BLaER1 (cell line): ENCODE results near the gene SPAAR.
A peak's percentile ranks its signal among the peaks of the same experiment; 100 is the strongest.

Source experiments
- H3K27ac ChIP-seq: shearing (Covaris generic); formaldehyde crosslinking; 2 replicates; pipeline ENCODE4 v1.8.1; 2022
- H3K27me3 ChIP-seq: shearing (Covaris generic); formaldehyde crosslinking; 2 replicates; pipeline ENCODE4 v1.8.1; 2022
- H3K36me3 ChIP-seq: shearing (Covaris generic); formaldehyde crosslinking; 2 replicates; pipeline ENCODE4 v1.8.1; 2022
- H3K4me1 ChIP-seq: shearing (Covaris generic); formaldehyde crosslinking; 2 replicates; pipeline ENCODE4 v1.8.1; 2022
- H3K4me2 ChIP-seq: shearing (Covaris generic); formaldehyde crosslinking; 2 replicates; pipeline ENCODE4 v1.8.1; 2022
- H3K4me3 ChIP-seq: shearing (Covaris generic); formaldehyde crosslinking; 2 replicates; pipeline ENCODE4 v1.8.1; 2022
- H3K9ac ChIP-seq: shearing (Covaris generic); formaldehyde crosslinking; 2 replicates; pipeline ENCODE4 v1.8.1; 2022
- H3K9me3 ChIP-seq: shearing (Covaris generic); formaldehyde crosslinking; 2 replicates; pipeline ENCODE4 v1.8.1; 2022
- H4K20me1 ChIP-seq: shearing (Covaris generic); formaldehyde crosslinking; 2 replicates; pipeline ENCODE4 v1.8.1; 2022
- Cebpa-rat ChIP-seq: shearing (Covaris generic); IDR thresholded peaks from 2 replicates; pipeline ENCODE4 v1.8.1; 2022

SPAAR gene

DNA sequence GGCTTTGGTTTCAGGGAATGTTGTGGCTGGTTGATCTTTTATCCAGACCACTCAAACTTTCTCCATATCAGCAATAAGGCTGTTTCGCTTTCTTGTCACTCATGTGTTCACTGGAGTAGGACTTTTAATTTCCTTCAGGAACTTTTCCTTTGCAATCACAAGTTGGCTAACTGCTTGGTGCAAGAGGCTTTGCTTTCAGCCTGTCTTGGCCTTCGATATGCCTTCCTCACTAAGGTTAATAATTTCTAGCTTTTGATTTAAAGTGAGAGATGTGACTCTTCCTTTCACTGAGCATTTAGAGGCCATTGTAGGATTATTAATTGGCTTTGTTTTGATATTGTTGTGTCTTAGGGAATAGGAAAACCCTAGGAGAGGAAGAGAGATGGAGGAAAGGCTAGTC, 10.3 kb upstream of the SPAAR start:
- TF ChIP-seq Cebpa-rat, result no peak
- Histone ChIP-seq H3K4me1 (peaks cover 6% of the 10 kb centered on the region; the same call in 1 of the 2 replicates), H3K9ac (no peak overlapping the region), H3K4me3 (no peak overlapping the region), H4K20me1 (no peaks in the 10 kb centered on the region), H3K4me2 (no peak overlapping the region), H3K27me3 (no peaks in the 10 kb centered on the region), H3K27ac (no peak overlapping the region), H3K36me3 (no peaks in the 10 kb centered on the region), H3K9me3 (no peaks in the 10 kb centered on the region)

DNA sequence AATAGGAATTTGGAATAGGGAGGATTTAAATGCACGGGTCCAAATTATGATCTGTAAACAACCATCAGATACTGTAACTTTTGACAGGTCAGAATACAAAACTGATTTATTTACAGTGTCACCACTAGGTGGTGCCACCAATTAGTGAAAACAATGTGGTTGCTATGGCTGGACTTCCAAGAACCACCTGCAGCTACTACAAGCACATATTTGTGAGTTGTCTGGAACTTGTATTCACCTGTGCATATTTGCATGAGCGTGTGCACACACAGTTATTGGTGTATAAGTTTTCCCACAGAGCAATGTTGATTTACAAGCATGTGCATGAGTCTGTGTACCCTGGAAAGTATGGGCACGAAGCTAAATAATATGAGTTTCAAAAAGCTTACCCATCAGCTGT, 6.2 kb upstream of the SPAAR start:
- no peak overlapping the region for H3K4me3 ChIP-seq

DNA sequence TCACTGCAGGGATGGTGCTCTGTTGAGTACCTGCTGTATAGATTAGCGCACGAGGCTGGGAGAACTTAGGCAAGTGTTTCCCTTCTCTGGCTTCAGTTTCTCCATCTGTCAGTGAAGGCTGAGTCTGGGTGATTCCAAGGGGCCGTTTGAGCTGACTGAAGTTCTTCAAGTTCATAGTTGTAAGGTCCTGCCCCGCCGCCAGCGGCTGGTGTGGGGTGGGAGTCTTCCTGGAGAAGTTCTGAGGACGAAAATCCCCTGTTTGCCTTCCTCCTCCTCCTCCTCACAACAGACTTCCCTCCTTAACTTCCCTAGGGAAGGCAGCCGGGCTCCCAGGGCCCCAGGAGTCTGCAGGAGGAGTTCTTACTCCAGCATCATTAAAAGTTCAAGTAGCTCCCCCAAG, 5.0 kb upstream of the SPAAR start:
- Histone ChIP-seq H3K27me3 (no peaks in the 10 kb centered on the region), H3K27ac (no peak overlapping the region), H3K9ac (no peak overlapping the region), H3K4me1 (peaks cover 27% of the 10 kb centered on the region), H3K36me3 (no peaks in the 10 kb centered on the region), H4K20me1 (no peaks in the 10 kb centered on the region), H3K4me2 (no peak overlapping the region), H3K4me3 (no peak overlapping the region), H3K9me3 (no peaks in the 10 kb centered on the region)
- TF ChIP-seq Cebpa-rat, result no peak

More for the DNA sequence above, 6.2 kb upstream of the SPAAR start:
- Histone ChIP-seq H3K9me3 (no peaks in the 10 kb centered on the region), H3K36me3 (no peaks in the 10 kb centered on the region), H3K9ac (no peak overlapping the region), H3K27me3 (no peaks in the 10 kb centered on the region), H3K4me2 (no peak overlapping the region), H4K20me1 (no peaks in the 10 kb centered on the region), H3K4me1 (peaks cover 14% of the 10 kb centered on the region), H3K27ac (no peak overlapping the region)
- no peak for TF ChIP-seq Cebpa-rat

DNA sequence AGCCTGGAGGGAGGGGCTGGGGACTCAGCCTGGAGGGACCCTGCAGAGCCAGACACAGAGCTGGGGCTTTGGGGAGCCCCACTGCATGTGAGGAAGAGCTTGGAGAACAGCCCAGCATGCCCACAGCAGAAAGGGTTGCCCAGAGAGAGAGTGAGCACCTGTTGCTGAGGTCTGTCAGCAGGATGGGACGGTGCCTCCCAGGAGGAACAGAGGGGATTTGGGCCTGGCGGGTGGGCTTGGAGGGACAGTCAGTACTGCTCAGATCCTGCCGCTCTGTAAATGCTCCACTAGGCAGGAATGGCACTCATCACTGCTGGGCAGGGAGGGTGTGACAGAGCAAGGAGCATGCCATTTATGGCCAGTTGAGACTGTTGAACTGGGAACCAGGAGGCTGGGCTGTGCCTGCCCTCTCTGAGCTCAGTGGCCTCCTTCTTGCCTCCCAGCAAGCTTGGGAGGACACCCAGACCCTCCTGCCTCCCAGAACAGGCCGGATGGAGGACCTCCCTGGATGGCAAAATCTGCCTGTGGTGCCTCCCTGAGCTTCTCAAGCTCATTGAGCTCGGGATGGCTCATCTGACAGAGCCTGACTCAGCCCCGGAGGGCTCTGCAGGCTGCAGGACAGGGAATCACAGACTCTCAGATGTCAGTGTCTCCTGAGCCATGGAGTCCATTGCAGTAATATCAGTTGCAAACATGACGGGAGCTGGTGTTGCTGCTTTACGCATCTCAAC, 4.1 kb upstream of the SPAAR start:
- Histone ChIP-seq H3K9me3 (no peaks in the 10 kb centered on the region), H3K4me1 (peaks cover 35% of the 10 kb centered on the region), H3K27ac (no peak overlapping the region), H3K27me3 (no peaks in the 10 kb centered on the region), H3K36me3 (no peaks in the 10 kb centered on the region), H3K4me2 (no peak overlapping the region), H3K4me3 (no peak overlapping the region), H3K9ac (no peak overlapping the region), H4K20me1 (no peaks in the 10 kb centered on the region)
- no peak for TF ChIP-seq Cebpa-rat

- H3K4me2 ChIP-seq, result peak within 1 kb of the TSS; percentile 76
- no peak within 1 kb of the TSS for H3K27ac ChIP-seq
- no peak for TF ChIP-seq Cebpa-rat
- no peak within 1 kb of the TSS for H3K4me3 ChIP-seq
- H3K36me3 ChIP-seq, result no peaks in the 10 kb centered on the region
- no peak within 1 kb of the TSS for H3K9ac ChIP-seq
- no peaks in the 10 kb centered on the region for H4K20me1 ChIP-seq
- no peaks in the 10 kb centered on the region for H3K9me3 ChIP-seq
- peaks cover 44% of the 10 kb centered on the region for H3K4me1 ChIP-seq
- H3K27me3 ChIP-seq, result no peaks in the 10 kb centered on the region
Observed at GRCh38 chr9:35905912-35906679, 3.2 kb upstream of the SPAAR start, which contains the start of gene HRCT1. TSS of gene HRCT1 (plus strand) at chr9:35906202. CDS start at chr9:35906288, 86 bp downstream.

GRCh38 chr9:35906923-35907699, 2.2 kb upstream of the SPAAR start:
- Histone ChIP-seq H3K4me3 (no peak overlapping the region), H3K9me3 (no peaks in the 10 kb centered on the region), H3K4me1 (peaks cover 54% of the 10 kb centered on the region), H3K27me3 (no peaks in the 10 kb centered on the region), H3K36me3 (no peaks in the 10 kb centered on the region), H3K4me2 (peak overlapping the region; percentile 76), H4K20me1 (no peaks in the 10 kb centered on the region), H3K27ac (peak overlapping the region; percentile 61; the same call in 1 of the 2 replicates), H3K9ac (no peak overlapping the region)
- no peak for TF ChIP-seq Cebpa-rat

- Histone ChIP-seq H3K27ac (peak overlapping the region; percentile 61), H3K9ac (no peak overlapping the region), H3K36me3 (no peaks in the 10 kb centered on the region), H4K20me1 (no peaks in the 10 kb centered on the region), H3K4me3 (no peak overlapping the region), H3K9me3 (no peaks in the 10 kb centered on the region), H3K27me3 (no peaks in the 10 kb centered on the region), H3K4me2 (peak overlapping the region; percentile 76), H3K4me1 (peaks cover 54% of the 10 kb centered on the region)
- no peak for TF ChIP-seq Cebpa-rat
Observed at GRCh38 chr9:35907711-35908503, 1.4 kb upstream of the SPAAR start.

GRCh38 chr9:35908504-35909125, 675 bp upstream of the SPAAR start:
- H3K9ac ChIP-seq, result no peak overlapping the region
- peak overlapping the region; percentile 61 for H3K27ac ChIP-seq
- H3K4me3 ChIP-seq, result no peak overlapping the region
- H3K4me1 ChIP-seq, result peaks cover 54% of the 10 kb centered on the region
- no peaks in the 10 kb centered on the region for H3K9me3 ChIP-seq
- H3K27me3 ChIP-seq, result no peaks in the 10 kb centered on the region
- H3K4me2 ChIP-seq, result peak overlapping the region; percentile 76
- no peaks in the 10 kb centered on the region for H4K20me1 ChIP-seq
- TF ChIP-seq Cebpa-rat, result no peak
- H3K36me3 ChIP-seq, result no peaks in the 10 kb centered on the region
